ENCODE data around the gene CMSS1. TPM values are rescaled to one million over a fixed set of nuclear protein-coding genes. Genes with fewer than 3 reads are reported as not detected.

Gene CMSS1
- polyA plus RNA-seq, 5 donors, result 41.9 to 49.5 (median 46.3) TPM

GRCh38 chr3:99873269-99874102 is 55.8 kb downstream of the CMSS1 start:
- no peak for DNase-seq

GRCh38 chr3:99874237-99875002 is 56.8 kb downstream of the CMSS1 start:
- DNase-seq, result no peak

GRCh38 chr3:99875581-99875928 is 57.9 kb downstream of the CMSS1 start:
- peak in 1 of 2 donors; percentile 58 for DNase-seq

GRCh38 chr3:99875929-99876841 is 58.5 kb downstream of the CMSS1 start:
- DNase-seq, result peak; percentile 85 to 87

- DNase-seq, result no peak
Measured at GRCh38 chr3:99877031-99877579, 59.4 kb downstream of the CMSS1 start.

- DNase-seq, result no peak
Measured at GRCh38 chr3:99878005-99878404, 60.3 kb downstream of the CMSS1 start.

- no peak for DNase-seq
Measured at GRCh38 chr3:99879275-99879674, 61.6 kb downstream of the CMSS1 start.

- DNase-seq, result no peak
Measured at GRCh38 chr3:99881121-99881524, 63.5 kb downstream of the CMSS1 start.

- no peak for DNase-seq
Measured at GRCh38 chr3:99882436-99883137, 64.9 kb downstream of the CMSS1 start.

GRCh38 chr3:99883138-99883461 is 65.4 kb downstream of the CMSS1 start:
- DNase-seq, result no peak

GRCh38 chr3:99883693-99884092 is 66.0 kb downstream of the CMSS1 start:
- no peak for DNase-seq

GRCh38 chr3:99884484-99884883 is 66.8 kb downstream of the CMSS1 start:
- DNase-seq, result no peak

- no peak for DNase-seq
Measured at GRCh38 chr3:99885085-99885484, 67.4 kb downstream of the CMSS1 start.

GRCh38 chr3:99885851-99886250 is 68.2 kb downstream of the CMSS1 start:
- DNase-seq, result no peak

GRCh38 chr3:99891610-99892285 is 74.1 kb downstream of the CMSS1 start:
- no peak for DNase-seq

- DNase-seq, result no peak
Measured at GRCh38 chr3:99892332-99892731, 74.7 kb downstream of the CMSS1 start.

GRCh38 chr3:99895131-99895696 is 77.6 kb downstream of the CMSS1 start:
- DNase-seq, result no peak

- no peak for DNase-seq
Measured at GRCh38 chr3:99895703-99896441, 78.2 kb downstream of the CMSS1 start.

GRCh38 chr3:99896482-99896881 is 78.8 kb downstream of the CMSS1 start:
- no peak for DNase-seq

GRCh38 chr3:99899603-99900002 is 81.9 kb downstream of the CMSS1 start:
- no peak for DNase-seq

All from right lung (tissue), 5 donors.